HFFc6 (cell line): ENCODE data around the gene AMOTL1. TPM values are rescaled to one million over a fixed set of nuclear protein-coding genes. Genes with fewer than 3 reads are reported as not detected.

Experiments used
- DNase-seq: peaks from one replicate; pipeline ENCODE4 v3.0.0-alpha.2; 2018
- H3K27ac Mint-ChIP-seq: 2 replicates; pipeline ENCODE4 v1.8.0; 2020; ENCODE audit warnings: mild to moderate bottlenecking, mixed read lengths
- H3K27me3 Mint-ChIP-seq: 2 replicates; pipeline ENCODE4 v1.8.0; 2021; ENCODE audit warnings: mild to moderate bottlenecking, moderate library complexity, mixed read lengths; ENCODE audit not compliant: insufficient read depth
- H3K36me3 Mint-ChIP-seq: 2 replicates; pipeline ENCODE4 v1.8.0; 2021; ENCODE audit warnings: low read depth, mixed read lengths
- H3K4me1 Mint-ChIP-seq: 2 replicates; pipeline ENCODE4 v1.8.0; 2020; ENCODE audit warnings: low read depth, mixed read lengths
- H3K4me3 Mint-ChIP-seq: 2 replicates; pipeline ENCODE4 v1.8.0; 2020; ENCODE audit warnings: mild to moderate bottlenecking, moderate library complexity, mixed read lengths
- H3K9me3 Mint-ChIP-seq: 2 replicates; pipeline ENCODE4 v1.8.0; 2020; ENCODE audit warnings: mild to moderate bottlenecking, mixed read lengths
- CTCF ChIP-seq: fragments of 200-600 bp; sonication (generic); IDR thresholded peaks from 2 replicates; pipeline ENCODE4 v1.5.0; 2021; ENCODE audit warnings: antibody characterized with exemption, mild to moderate bottlenecking
- total RNA-seq, 6 experiments: library from RNA; stranded (reverse); fragmentation: NEBNext Ultra II Directional; extraction: Animal tissue kit (Norgen Biotek cat#: 25700); gene quantifications; 2 replicates in 1 of 6; 3 replicates in 5 of 6; pipeline ENCODE4 v1.2.3, GENCODE V29; 2021

The AMOTL1 gene
- total RNA-seq, 6 experiments from 2014 or later = 43.1 to 65.9 (median 48.4) TPM

DNA sequence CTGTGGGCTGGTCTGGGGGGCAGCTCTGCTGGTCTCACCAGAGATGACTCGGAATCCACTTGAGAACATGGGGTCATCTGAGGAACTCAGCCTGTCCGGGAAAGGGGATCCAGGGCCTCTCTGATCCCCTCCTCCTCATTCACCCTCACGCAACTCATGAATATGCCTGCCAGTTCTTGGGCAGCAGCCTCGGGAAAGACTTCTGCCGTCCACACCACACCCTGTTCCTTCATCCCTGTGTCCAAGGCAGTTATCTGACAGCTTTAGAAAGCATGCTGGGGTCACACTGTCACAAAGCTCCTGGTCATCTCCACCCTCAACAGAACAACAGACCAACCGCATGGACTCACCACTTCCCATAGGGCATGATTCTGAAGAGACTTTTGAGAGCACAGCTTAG is 88.3 kb downstream of the AMOTL1 start:
- Mint-ChIP-seq H3K9me3 (no peaks in the 10 kb centered on the region), H3K27ac (no peak overlapping the region), H3K27me3 (no peaks in the 10 kb centered on the region), H3K36me3 (peaks cover 58% of the 10 kb centered on the region), H3K4me3 (no peak overlapping the region), H3K4me1 (no peaks in the 10 kb centered on the region)
- no peak for DNase-seq
- no peak for TF ChIP-seq CTCF

DNA sequence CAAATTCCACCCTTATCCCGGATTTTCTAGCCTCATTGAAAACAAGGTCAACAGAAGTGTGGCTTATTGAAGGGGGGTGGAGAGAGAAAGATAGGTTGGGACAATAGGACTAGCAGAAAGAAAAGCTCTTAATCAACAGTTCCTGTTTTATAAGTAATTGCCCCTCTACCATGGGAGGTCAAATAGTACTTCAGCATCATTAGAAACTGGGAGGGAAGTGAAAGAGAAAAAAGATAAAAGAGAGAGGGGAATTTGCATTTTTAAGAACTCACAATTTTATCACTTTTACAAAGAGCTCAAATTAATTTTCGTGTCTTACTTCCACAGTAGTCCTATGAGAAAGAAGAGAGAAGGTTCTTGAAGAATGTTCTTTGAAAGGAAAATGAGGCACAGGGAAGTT is 89.2 kb downstream of the AMOTL1 start:
- Mint-ChIP-seq H3K4me1 (no peaks in the 10 kb centered on the region), H3K4me3 (no peak overlapping the region), H3K36me3 (peaks cover 58% of the 10 kb centered on the region), H3K27me3 (no peaks in the 10 kb centered on the region), H3K27ac (no peak overlapping the region), H3K9me3 (no peaks in the 10 kb centered on the region)
- no peak for TF ChIP-seq CTCF
- no peak for DNase-seq

GRCh38 chr11:94858012-94858705 is 90.0 kb downstream of the AMOTL1 start:
- no peak for DNase-seq
- no peaks in the 10 kb centered on the region for H3K27me3 Mint-ChIP-seq
- H3K27ac Mint-ChIP-seq = no peak overlapping the region
- TF ChIP-seq CTCF = no peak
- peaks cover 56% of the 10 kb centered on the region for H3K36me3 Mint-ChIP-seq
- no peak overlapping the region for H3K4me3 Mint-ChIP-seq
- no peaks in the 10 kb centered on the region for H3K9me3 Mint-ChIP-seq
- H3K4me1 Mint-ChIP-seq = peaks cover 8% of the 10 kb centered on the region; the same call in 1 of the 2 replicates

- TF ChIP-seq CTCF = no peak
- peaks cover 46% of the 10 kb centered on the region for H3K36me3 Mint-ChIP-seq
- H3K4me3 Mint-ChIP-seq = no peak overlapping the region
- DNase-seq = no peak
- H3K27me3 Mint-ChIP-seq = no peaks in the 10 kb centered on the region
- H3K4me1 Mint-ChIP-seq = peaks cover 16% of the 10 kb centered on the region; the same call in 1 of the 2 replicates
- no peaks in the 10 kb centered on the region for H3K9me3 Mint-ChIP-seq
- no peak overlapping the region for H3K27ac Mint-ChIP-seq
These were observed 92.2 kb downstream of the AMOTL1 start for GRCh38 chr11:94860333-94860732.

GRCh38 chr11:94861306-94861845 is 93.2 kb downstream of the AMOTL1 start:
- Mint-ChIP-seq H3K27ac (no peak overlapping the region), H3K36me3 (peaks cover 46% of the 10 kb centered on the region), H3K9me3 (no peaks in the 10 kb centered on the region), H3K4me1 (peaks cover 16% of the 10 kb centered on the region; the same call in 1 of the 2 replicates), H3K27me3 (no peaks in the 10 kb centered on the region), H3K4me3 (no peak overlapping the region)
- no peak for TF ChIP-seq CTCF
- DNase-seq = no peak
